ENCODE measurements around the gene TNRC6A. TPM values are rescaled to one million over a fixed set of nuclear protein-coding genes. Genes with fewer than 3 reads are reported as not detected.
A peak's percentile ranks its signal among the peaks of the same experiment; 100 is the strongest.

TNRC6A gene
- total and polyA plus RNA-seq, 9 of the 15 experiments (the other 6 are each of a cell fraction or from before 2014, with no cell fraction given) = 3.4 to 32.1 (median 26.6) TPM

DNA sequence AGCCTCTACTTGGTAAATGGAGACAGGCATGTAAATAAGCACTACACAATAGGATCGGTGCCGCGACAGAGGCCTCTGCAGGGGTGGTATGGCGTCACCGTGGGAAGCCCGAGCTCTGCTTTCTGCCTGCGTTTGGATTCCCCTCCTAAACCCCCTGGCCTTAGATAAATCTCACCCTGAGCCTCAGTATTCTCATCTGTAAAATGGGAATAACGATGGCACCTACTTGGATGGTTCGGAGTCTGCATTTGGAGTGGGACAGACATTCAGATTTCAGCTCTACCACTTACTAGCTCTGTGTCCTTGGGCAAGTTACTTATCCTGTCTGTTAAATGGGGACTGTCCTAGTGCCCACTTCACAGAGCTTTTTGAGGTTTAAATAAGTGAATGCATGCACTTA, 42.8 kb upstream of the TNRC6A start:
- no peak for ATAC-seq
- no peaks in the 10 kb centered on the region for H3K79me2 ChIP-seq (ENCODE audit: control insufficient read depth, insufficient read depth, low read length)
- BruUV-seq (replicated peaks) = no TSS peak
- no peak overlapping the region for H3K4me2 ChIP-seq (ENCODE audit: insufficient read depth, low read length)
- FAIRE-seq = no peak
- peak; percentile 76 for TF ChIP-seq BCOR (IDR thresholded peaks at IDR 0.05)
- TF ChIP-seq MIER1 (IDR thresholded peaks at IDR 0.05; ENCODE audit: low read depth) = no peak
- TF ChIP-seq RBM25 (IDR thresholded peaks at IDR 0.05; ENCODE audit: low read depth, low read length, severe bottlenecking) = peak; percentile 78
- no peak for TF ChIP-seq BRF1 (IDR thresholded peaks at IDR 0.05; ENCODE audit: borderline replicate concordance, extremely low read depth, insufficient read length)
- TF ChIP-seq EP300 (IDR thresholded peaks at IDR 0.05; ENCODE audit: low read length) = no peak
- TF ChIP-seq ADNP (tag; IDR thresholded peaks at IDR 0.05) = 0 out of 2 replicates have a peak, but pooled peaks have one; percentile 34
- TF ChIP-seq EP400 (IDR thresholded peaks at IDR 0.05) = no peak
- peak in 1 of 2 experiments; percentile 46; a peak in 1 of 4 replicates for TF ChIP-seq KDM1A (IDR thresholded peaks at IDR 0.05)
- H3K9ac ChIP-seq (ENCODE audit: insufficient read depth in 1 of 2, low read depth in 2 of 2, low read length in 2 of 2) = no peak overlapping the region
- no peaks in the 10 kb centered on the region; a peak in 1 of 5 replicates for H3K4me1 ChIP-seq (replicated peaks in 1 of 2; ENCODE audit: control insufficient read depth in 2 of 2, insufficient read depth in 2 of 2, low read length in 2 of 2)
- no peak overlapping the region for H2AFZ ChIP-seq (ENCODE audit: low read depth, low read length)
- WGBS (ENCODE audit: insufficient coverage, low coverage, missing lambda C conversion rate) = 29% methylated on average over 9 of the region's 9 CpGs
- no peak overlapping the region for H3K27ac ChIP-seq (ENCODE audit: extremely low read depth, low read depth, low read length)
- peaks cover 2 to 16% of the 10 kb centered on the region in 2 experiments; a peak in 2 of 5 replicates for H3K27me3 ChIP-seq (ENCODE audit: control insufficient read depth in 2 of 2, insufficient read depth in 2 of 2, low read length in 2 of 2)
- in situ Hi-C loops (cut with MboI) (no loop called here), intact Hi-C loops (cut with micrococcal nuclease) (no loop called here)
- ChIA-PET CTCF (ENCODE audit: low intra/inter-chr PET ratio) (no interaction called here), POLR2A (no interaction called here)
- no peak for DNase-seq (ENCODE audit: extremely low read depth in 1 of 4, low spot score in 3 of 4)
- H3K9me3 ChIP-seq (replicated peaks; ENCODE audit: control insufficient read depth, insufficient read depth, low read depth, low read length) = no peaks in the 10 kb centered on the region
- H3K36me3 ChIP-seq (ENCODE audit: control insufficient read depth, insufficient read depth, low read length) = no peaks in the 10 kb centered on the region
- no peak overlapping the region for H3K4me3 ChIP-seq
- H4K20me1 ChIP-seq (replicated peaks; ENCODE audit: control insufficient read depth, insufficient read depth, low read length) = no peaks in the 10 kb centered on the region
- H3K9me1 ChIP-seq (ENCODE audit: control insufficient read depth, insufficient read depth, low read length) = no peaks in the 10 kb centered on the region
